Left ventricle myocardium inferior (tissue), 1 donor: ENCODE data around the gene RPL21. TPM values are rescaled to one million over a fixed set of nuclear protein-coding genes. Genes with fewer than 3 reads are reported as not detected.

Experiments
- DNase-seq: peaks from one replicate; pipeline ENCODE4 v3.0.0-alpha.2; 2020
- H3K27ac ChIP-seq: fragments of 200-600 bp; replicated peaks from 2 replicates; pipeline ENCODE4 v1.8.0; 2021
- H3K27me3 ChIP-seq: fragments of 200-600 bp; 2 replicates; pipeline ENCODE4 v1.8.0; 2021; ENCODE audit warnings: low read depth
- H3K36me3 ChIP-seq: fragments of 200-600 bp; 2 replicates; pipeline ENCODE4 v1.8.0; 2021
- H3K4me1 ChIP-seq: fragments of 200-600 bp; 2 replicates; pipeline ENCODE4 v1.8.0; 2021
- H3K4me3 ChIP-seq: fragments of 200-600 bp; 2 replicates; pipeline ENCODE4 v1.8.0; 2021; ENCODE audit warnings: mild to moderate bottlenecking, moderate library complexity
- H3K9me3 ChIP-seq: fragments of 200-600 bp; replicated peaks from 2 replicates; pipeline ENCODE4 v1.8.0; 2021
- intact Hi-C: fragments of 100-400 bp; cut with micrococcal nuclease; formaldehyde crosslinking; loops from one replicate; pipeline ENCODE4 v1.11.0; 2022
- total RNA-seq: library from RNA; stranded (reverse); fragmentation: NEBNext Ultra II Directional; extraction: Animal tissue kit (Norgen Biotek cat#: 25700); gene quantifications from one replicate; pipeline ENCODE4 v1.2.1, GENCODE V29; 2021
- TF ChIP-seq, protein P1 (sequence below): fragments of 200-600 bp; IDR thresholded peaks from 2 replicates; pipeline ENCODE4 v1.8.0; 2021; ENCODE audit warnings: antibody characterized with exemption, mild to moderate bottlenecking, borderline replicate concordance
- donor health status: DM: no; HTN: yes; CAD: no; lungs with severe emphysema.

RPL21 gene
- total RNA-seq, 1 donor from 2014 or later, result 674 TPM

DNA sequence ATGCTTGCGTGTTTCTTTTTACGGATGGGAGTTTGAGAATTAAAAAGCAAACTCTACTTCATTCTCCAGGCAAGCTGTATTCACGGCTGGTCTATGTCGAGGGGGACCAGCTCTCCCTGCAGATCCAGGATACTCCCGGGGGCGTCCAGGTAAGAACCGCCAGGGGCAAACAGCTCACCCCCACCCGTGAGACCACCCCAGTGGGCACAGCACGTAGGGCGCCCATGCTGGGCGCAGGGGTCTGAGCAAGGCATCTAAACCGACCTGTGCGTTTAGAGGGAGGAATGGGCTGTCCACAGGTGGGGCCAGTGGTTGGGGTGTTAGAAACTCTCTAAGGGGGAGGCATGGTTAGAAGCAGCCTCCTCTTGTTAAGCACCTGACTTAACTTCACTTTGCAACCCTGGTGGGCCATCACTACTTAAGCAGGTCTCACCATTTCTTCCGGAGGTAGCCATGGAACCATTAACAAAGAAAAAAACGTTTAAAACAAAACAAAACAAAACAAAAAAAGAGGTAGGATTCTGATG, 20.3 kb downstream of the RPL21 start:
- Histone ChIP-seq H3K4me1 (peaks cover 46% of the 10 kb centered on the region), H3K27ac (peak overlapping the region; percentile 93), H3K27me3 (no peaks in the 10 kb centered on the region), H3K36me3 (peaks cover 4% of the 10 kb centered on the region), H3K9me3 (no peaks in the 10 kb centered on the region), H3K4me3 (peak overlapping the region; percentile 81)
- TF ChIP-seq, protein P1, sequence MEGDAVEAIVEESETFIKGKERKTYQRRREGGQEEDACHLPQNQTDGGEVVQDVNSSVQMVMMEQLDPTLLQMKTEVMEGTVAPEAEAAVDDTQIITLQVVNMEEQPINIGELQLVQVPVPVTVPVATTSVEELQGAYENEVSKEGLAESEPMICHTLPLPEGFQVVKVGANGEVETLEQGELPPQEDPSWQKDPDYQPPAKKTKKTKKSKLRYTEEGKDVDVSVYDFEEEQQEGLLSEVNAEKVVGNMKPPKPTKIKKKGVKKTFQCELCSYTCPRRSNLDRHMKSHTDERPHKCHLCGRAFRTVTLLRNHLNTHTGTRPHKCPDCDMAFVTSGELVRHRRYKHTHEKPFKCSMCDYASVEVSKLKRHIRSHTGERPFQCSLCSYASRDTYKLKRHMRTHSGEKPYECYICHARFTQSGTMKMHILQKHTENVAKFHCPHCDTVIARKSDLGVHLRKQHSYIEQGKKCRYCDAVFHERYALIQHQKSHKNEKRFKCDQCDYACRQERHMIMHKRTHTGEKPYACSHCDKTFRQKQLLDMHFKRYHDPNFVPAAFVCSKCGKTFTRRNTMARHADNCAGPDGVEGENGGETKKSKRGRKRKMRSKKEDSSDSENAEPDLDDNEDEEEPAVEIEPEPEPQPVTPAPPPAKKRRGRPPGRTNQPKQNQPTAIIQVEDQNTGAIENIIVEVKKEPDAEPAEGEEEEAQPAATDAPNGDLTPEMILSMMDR, result no peak
- intact Hi-C loops, result no loop called here
- no peak for DNase-seq

DNA sequence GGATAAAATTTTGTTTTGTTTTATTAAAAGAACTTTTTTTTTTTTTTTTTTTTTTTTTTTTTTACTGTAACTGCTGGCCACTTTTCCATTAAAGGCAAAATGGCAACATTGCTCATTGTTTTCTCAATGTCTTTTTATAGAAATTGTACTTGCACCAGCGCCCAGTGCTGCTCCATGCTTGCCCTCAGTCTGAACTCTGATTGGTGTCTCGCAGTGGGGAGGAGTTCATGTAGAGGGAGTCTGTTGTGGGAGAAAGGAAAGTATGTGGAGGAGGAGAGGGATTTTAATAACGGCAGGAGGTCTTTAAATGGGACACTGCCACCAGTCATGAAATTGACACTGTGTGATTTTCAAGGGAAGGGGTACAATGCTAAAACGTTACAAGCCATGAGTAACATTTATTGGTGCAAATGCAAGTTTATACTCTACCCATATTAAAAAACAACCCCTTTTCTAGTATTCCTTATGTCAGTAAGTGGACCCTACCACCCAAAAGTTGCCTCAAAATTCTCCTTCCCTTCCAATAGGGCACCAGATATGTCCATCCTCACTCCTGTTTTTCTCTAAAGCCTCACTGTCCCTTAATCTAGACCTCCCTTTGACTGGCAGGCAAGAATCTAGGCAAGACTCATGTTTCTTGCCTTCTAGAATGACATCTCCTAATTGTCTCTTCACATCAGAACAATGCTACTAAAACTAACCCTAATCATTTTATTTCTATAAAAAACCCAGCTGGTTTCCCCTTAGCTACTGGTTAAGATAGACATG, 22.5 kb downstream of the RPL21 start:
- intact Hi-C loops, result no loop called here
- H3K4me1 ChIP-seq, result peaks cover 31% of the 10 kb centered on the region
- no peak for DNase-seq
- H3K36me3 ChIP-seq, result peaks cover 4% of the 10 kb centered on the region
- TF ChIP-seq, protein P1, result no peak
- H3K4me3 ChIP-seq, result peak overlapping the region; percentile 81
- no peaks in the 10 kb centered on the region for H3K9me3 ChIP-seq
- peaks cover 5% of the 10 kb centered on the region for H3K27me3 ChIP-seq
- H3K27ac ChIP-seq, result peak overlapping the region; percentile 93

DNA sequence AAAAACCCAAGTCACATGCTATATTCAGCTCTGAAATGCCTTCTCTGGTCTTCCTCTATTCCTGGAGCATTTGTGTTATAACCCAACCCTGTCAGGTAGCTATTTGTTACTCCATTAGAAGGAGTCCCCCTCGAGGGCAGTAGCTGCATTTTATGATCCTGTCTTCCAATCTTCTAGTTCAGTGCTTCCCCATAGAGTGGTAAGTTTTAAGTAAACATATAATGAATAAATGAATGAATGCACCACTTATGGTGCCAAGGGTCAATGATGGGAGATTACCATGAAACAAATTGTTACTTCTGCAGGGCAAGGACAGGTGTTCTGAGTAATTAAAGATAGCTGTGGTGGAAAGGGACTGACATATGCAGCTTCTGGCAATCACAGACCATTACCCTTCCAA, 23.3 kb downstream of the RPL21 start:
- peaks cover 4% of the 10 kb centered on the region for H3K36me3 ChIP-seq
- H3K27me3 ChIP-seq, result peaks cover 5% of the 10 kb centered on the region
- DNase-seq, result no peak
- H3K27ac ChIP-seq, result peak overlapping the region; percentile 49
- H3K9me3 ChIP-seq, result no peaks in the 10 kb centered on the region
- peaks cover 31% of the 10 kb centered on the region for H3K4me1 ChIP-seq
- H3K4me3 ChIP-seq, result no peak overlapping the region
- TF ChIP-seq, protein P1, result no peak
- intact Hi-C loops, result no loop called here

DNA sequence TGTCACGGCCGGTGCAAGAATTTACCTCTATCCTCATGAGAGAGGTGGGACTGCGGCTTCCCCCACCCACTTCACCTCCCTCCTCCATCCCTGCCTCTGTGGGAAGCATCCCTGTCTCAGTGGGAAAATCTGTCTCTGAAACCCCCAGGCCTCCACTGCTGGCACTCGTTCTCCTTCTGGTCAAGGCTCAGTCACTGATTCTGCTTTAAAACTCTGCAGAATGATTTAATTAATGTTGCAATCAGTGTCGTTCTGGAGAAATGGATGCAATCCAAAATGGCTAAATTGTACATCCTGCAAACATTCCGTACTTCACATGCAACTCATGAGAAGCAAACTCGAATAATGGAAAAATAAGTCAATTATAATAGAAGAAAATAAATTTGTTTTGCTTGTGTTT, 24.8 kb downstream of the RPL21 start:
- Histone ChIP-seq H3K27me3 (peaks cover 5% of the 10 kb centered on the region), H3K27ac (peak overlapping the region; percentile 39), H3K4me1 (peaks cover 17% of the 10 kb centered on the region), H3K36me3 (peaks cover 4% of the 10 kb centered on the region), H3K4me3 (no peak overlapping the region), H3K9me3 (no peaks in the 10 kb centered on the region)
- intact Hi-C loops, result no loop called here
- DNase-seq, result no peak
- TF ChIP-seq, protein P1, result no peak

DNA sequence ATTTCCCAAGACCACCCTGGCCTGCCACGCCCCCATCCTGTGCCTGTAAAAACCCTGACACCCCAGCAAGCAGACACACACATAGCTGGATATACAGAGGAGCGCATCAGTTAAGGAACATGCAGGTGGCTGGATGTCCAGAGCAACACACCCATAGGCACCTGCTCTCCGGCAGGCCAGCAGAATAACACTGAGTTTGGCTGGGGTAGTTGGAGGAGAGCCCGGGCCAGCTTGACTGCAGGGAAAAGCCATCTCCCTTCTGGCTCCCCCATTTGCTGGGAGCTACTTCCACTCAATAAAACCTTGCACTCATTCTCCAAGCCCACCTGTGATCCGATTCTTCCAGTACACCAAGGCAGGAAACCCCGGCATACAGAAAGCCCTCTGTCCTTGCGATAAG, 28.1 kb downstream of the RPL21 start:
- no peaks in the 10 kb centered on the region for H3K36me3 ChIP-seq
- DNase-seq, result no peak
- no peak overlapping the region for H3K4me3 ChIP-seq
- H3K27me3 ChIP-seq, result peaks cover 5% of the 10 kb centered on the region
- no peaks in the 10 kb centered on the region for H3K4me1 ChIP-seq
- intact Hi-C loops, result no loop called here
- H3K9me3 ChIP-seq, result no peaks in the 10 kb centered on the region
- TF ChIP-seq, protein P1, result no peak
- H3K27ac ChIP-seq, result no peak overlapping the region
